Neural progenitor cell (in vitro differentiated cells): Measurements from ENCODE around the gene MCF2L2.

Source experiments
- CTCF ChIP-seq: fragments of 200-600 bp; sonication (generic); IDR thresholded peaks from 2 replicates; pipeline ENCODE4 v1.5.1; 2017; ENCODE audit warnings: antibody characterized with exemption, mild to moderate bottlenecking
- EZH2 ChIP-seq: fragments of 200-600 bp; sonication (generic); IDR thresholded peaks from 2 replicates; pipeline ENCODE4 v1.6.1; 2017; ENCODE audit warnings: antibody characterized with exemption, mild to moderate bottlenecking, moderate library complexity
- EZH2phosphoT487 ChIP-seq: fragments of 200-600 bp; sonication (generic); IDR thresholded peaks from 2 replicates; pipeline ENCODE4 v1.6.1; 2017; ENCODE audit warnings: antibody characterized with exemption

- TF ChIP-seq CTCF: no peak
- no peak for TF ChIP-seq EZH2
- no peak for TF ChIP-seq EZH2phosphoT487
Observed at GRCh38 chr3:183295211-183295610, 133.2 kb downstream of the MCF2L2 start.
